K562 (cell line): Measurements from ENCODE around the gene ABHD10.

ENCODE experiments used
- DACH1 ChIP-seq: fragments of 450-650 bp; IDR thresholded peaks from 2 replicates; pipeline ENCODE4 v1.6.1; 2018; ENCODE audit not compliant: partially characterized antibody
- FOXJ3 ChIP-seq: sonication (generic); formaldehyde crosslinking; IDR thresholded peaks from 2 replicates; pipeline ENCODE4 v1.4.0; 2020; ENCODE audit warnings: mild to moderate bottlenecking, missing genetic modification reagents
- MAFG ChIP-seq: fragments of 450-650 bp; conservative IDR thresholded peaks from 2 replicates; pipeline ENCODE4 v1.6.1; 2016; ENCODE audit warnings: missing genetic modification characterization, missing compliant biosample characterization
- MAFK ChIP-seq: IDR thresholded peaks from 2 replicates; pipeline ENCODE4 v1.6.1; 2011; ENCODE audit warnings: low read length, improper control_type of control experiment
- NR2C2 ChIP-seq, 2 experiments: fragments of 200-800 bp in 1 of 2; sonication (Bioruptor generic) in 1 of 2; sonication (generic) in 1 of 2; formaldehyde crosslinking in 1 of 2; IDR thresholded peaks; 2 replicates each; pipeline versions ENCODE4 v1.6.1 to v1.8.0; 2016 to 2022; ENCODE audit warnings: mild to moderate bottlenecking in 1 of 2, missing compliant biosample characterization in 1 of 2, missing genetic modification characterization in 1 of 2, missing genetic modification reagents in 1 of 2
- POLR2A ChIP-seq: fragments of 450-650 bp; conservative IDR thresholded peaks from 2 replicates; pipeline ENCODE4 v1.6.1; 2016
- SIN3A ChIP-seq, 2 experiments: fragments of 150-350 bp in 1 of 2; IDR thresholded peaks; 2 replicates each; pipeline ENCODE4 v1.6.1; 2011 to 2016; ENCODE audit warnings: borderline replicate concordance in 2 of 2, low read depth in 2 of 2, low read length in 2 of 2, mild to moderate bottlenecking in 2 of 2, moderate library complexity in 2 of 2; ENCODE audit not compliant: control insufficient read depth in 1 of 2
- ZNF134 ChIP-seq: fragments of 250-450 bp; sonication (Bioruptor Pico); conservative IDR thresholded peaks from 2 replicates; pipeline ENCODE4 v1.4.0; 2020
- ZNF274 ChIP-seq: IDR thresholded peaks from 2 replicates; pipeline ENCODE4 v1.6.1; 2011; ENCODE audit warnings: low read depth, mild to moderate bottlenecking, low read length, moderate library complexity, borderline replicate concordance
- TF ChIP-seq, protein P1 (sequence below), 2 experiments: fragments of 450-650 bp; formaldehyde crosslinking in 1 of 2; IDR thresholded peaks; 2 replicates each; pipeline versions ENCODE4 v1.4.0 to v1.6.1; 2014 to 2020; ENCODE audit warnings: mild to moderate bottlenecking in 2 of 2, borderline replicate concordance in 1 of 2, low read depth in 1 of 2
- TF ChIP-seq, protein P2 (sequence below): sonication (generic); formaldehyde crosslinking; IDR thresholded peaks from 2 replicates; pipeline ENCODE4 v1.8.1; 2023; ENCODE audit warnings: mild to moderate bottlenecking, missing genetic modification reagents
- TF ChIP-seq, protein P3 (sequence below): fragments of 450-650 bp; IDR thresholded peaks from 2 replicates; pipeline ENCODE4 v1.6.1; 2016; ENCODE audit warnings: low read depth

DNA sequence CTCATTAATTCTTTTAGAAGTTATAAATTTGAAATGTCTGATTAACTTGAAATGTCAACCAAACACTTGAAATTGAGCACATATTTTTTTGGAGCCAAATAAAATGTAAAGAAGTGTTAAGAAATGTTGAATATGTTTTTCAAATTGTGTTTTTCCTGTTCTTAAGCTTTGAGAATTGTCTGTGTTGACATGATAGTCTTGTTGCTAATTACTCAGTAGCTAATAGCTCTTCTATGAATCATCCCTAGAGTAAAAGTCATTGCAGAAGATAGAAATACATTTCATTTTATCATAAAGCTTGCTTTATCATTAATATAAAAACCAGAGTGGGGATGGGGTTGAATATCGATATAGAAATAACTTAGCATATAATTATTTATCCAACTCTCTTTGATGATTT, 41.9 kb upstream of the ABHD10 start:
- TF ChIP-seq NR2C2 (CRISPR knock-in tag; IDR thresholded peaks at IDR 0.05) (no peak), NR2C2 (tag; IDR thresholded peaks at IDR 0.05) (no peak), SIN3A (IDR thresholded peaks at IDR 0.05; ENCODE audit: borderline replicate concordance in 2 of 2, control insufficient read depth in 1 of 2, low read depth in 2 of 2, low read length in 2 of 2) (no peak), DACH1 (no peak), MAFK (no peak), POLR2A (no peak), ZNF274 (no peak), ZNF134 (no peak), FOXJ3 (CRISPR knock-in tag) (no peak), MAFG (tag) (no peak)
- TF ChIP-seq, protein P1, sequence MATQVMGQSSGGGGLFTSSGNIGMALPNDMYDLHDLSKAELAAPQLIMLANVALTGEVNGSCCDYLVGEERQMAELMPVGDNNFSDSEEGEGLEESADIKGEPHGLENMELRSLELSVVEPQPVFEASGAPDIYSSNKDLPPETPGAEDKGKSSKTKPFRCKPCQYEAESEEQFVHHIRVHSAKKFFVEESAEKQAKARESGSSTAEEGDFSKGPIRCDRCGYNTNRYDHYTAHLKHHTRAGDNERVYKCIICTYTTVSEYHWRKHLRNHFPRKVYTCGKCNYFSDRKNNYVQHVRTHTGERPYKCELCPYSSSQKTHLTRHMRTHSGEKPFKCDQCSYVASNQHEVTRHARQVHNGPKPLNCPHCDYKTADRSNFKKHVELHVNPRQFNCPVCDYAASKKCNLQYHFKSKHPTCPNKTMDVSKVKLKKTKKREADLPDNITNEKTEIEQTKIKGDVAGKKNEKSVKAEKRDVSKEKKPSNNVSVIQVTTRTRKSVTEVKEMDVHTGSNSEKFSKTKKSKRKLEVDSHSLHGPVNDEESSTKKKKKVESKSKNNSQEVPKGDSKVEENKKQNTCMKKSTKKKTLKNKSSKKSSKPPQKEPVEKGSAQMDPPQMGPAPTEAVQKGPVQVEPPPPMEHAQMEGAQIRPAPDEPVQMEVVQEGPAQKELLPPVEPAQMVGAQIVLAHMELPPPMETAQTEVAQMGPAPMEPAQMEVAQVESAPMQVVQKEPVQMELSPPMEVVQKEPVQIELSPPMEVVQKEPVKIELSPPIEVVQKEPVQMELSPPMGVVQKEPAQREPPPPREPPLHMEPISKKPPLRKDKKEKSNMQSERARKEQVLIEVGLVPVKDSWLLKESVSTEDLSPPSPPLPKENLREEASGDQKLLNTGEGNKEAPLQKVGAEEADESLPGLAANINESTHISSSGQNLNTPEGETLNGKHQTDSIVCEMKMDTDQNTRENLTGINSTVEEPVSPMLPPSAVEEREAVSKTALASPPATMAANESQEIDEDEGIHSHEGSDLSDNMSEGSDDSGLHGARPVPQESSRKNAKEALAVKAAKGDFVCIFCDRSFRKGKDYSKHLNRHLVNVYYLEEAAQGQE (IDR thresholded peaks at IDR 0.05; ENCODE audit: borderline replicate concordance) = no peak
- TF ChIP-seq, protein P1 (CRISPR knock-in tag; IDR thresholded peaks at IDR 0.05; ENCODE audit: low read depth) = no peak
- TF ChIP-seq, protein P2, sequence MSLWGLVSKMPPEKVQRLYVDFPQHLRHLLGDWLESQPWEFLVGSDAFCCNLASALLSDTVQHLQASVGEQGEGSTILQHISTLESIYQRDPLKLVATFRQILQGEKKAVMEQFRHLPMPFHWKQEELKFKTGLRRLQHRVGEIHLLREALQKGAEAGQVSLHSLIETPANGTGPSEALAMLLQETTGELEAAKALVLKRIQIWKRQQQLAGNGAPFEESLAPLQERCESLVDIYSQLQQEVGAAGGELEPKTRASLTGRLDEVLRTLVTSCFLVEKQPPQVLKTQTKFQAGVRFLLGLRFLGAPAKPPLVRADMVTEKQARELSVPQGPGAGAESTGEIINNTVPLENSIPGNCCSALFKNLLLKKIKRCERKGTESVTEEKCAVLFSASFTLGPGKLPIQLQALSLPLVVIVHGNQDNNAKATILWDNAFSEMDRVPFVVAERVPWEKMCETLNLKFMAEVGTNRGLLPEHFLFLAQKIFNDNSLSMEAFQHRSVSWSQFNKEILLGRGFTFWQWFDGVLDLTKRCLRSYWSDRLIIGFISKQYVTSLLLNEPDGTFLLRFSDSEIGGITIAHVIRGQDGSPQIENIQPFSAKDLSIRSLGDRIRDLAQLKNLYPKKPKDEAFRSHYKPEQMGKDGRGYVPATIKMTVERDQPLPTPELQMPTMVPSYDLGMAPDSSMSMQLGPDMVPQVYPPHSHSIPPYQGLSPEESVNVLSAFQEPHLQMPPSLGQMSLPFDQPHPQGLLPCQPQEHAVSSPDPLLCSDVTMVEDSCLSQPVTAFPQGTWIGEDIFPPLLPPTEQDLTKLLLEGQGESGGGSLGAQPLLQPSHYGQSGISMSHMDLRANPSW (CRISPR knock-in tag) = no peak
- TF ChIP-seq, protein P3, sequence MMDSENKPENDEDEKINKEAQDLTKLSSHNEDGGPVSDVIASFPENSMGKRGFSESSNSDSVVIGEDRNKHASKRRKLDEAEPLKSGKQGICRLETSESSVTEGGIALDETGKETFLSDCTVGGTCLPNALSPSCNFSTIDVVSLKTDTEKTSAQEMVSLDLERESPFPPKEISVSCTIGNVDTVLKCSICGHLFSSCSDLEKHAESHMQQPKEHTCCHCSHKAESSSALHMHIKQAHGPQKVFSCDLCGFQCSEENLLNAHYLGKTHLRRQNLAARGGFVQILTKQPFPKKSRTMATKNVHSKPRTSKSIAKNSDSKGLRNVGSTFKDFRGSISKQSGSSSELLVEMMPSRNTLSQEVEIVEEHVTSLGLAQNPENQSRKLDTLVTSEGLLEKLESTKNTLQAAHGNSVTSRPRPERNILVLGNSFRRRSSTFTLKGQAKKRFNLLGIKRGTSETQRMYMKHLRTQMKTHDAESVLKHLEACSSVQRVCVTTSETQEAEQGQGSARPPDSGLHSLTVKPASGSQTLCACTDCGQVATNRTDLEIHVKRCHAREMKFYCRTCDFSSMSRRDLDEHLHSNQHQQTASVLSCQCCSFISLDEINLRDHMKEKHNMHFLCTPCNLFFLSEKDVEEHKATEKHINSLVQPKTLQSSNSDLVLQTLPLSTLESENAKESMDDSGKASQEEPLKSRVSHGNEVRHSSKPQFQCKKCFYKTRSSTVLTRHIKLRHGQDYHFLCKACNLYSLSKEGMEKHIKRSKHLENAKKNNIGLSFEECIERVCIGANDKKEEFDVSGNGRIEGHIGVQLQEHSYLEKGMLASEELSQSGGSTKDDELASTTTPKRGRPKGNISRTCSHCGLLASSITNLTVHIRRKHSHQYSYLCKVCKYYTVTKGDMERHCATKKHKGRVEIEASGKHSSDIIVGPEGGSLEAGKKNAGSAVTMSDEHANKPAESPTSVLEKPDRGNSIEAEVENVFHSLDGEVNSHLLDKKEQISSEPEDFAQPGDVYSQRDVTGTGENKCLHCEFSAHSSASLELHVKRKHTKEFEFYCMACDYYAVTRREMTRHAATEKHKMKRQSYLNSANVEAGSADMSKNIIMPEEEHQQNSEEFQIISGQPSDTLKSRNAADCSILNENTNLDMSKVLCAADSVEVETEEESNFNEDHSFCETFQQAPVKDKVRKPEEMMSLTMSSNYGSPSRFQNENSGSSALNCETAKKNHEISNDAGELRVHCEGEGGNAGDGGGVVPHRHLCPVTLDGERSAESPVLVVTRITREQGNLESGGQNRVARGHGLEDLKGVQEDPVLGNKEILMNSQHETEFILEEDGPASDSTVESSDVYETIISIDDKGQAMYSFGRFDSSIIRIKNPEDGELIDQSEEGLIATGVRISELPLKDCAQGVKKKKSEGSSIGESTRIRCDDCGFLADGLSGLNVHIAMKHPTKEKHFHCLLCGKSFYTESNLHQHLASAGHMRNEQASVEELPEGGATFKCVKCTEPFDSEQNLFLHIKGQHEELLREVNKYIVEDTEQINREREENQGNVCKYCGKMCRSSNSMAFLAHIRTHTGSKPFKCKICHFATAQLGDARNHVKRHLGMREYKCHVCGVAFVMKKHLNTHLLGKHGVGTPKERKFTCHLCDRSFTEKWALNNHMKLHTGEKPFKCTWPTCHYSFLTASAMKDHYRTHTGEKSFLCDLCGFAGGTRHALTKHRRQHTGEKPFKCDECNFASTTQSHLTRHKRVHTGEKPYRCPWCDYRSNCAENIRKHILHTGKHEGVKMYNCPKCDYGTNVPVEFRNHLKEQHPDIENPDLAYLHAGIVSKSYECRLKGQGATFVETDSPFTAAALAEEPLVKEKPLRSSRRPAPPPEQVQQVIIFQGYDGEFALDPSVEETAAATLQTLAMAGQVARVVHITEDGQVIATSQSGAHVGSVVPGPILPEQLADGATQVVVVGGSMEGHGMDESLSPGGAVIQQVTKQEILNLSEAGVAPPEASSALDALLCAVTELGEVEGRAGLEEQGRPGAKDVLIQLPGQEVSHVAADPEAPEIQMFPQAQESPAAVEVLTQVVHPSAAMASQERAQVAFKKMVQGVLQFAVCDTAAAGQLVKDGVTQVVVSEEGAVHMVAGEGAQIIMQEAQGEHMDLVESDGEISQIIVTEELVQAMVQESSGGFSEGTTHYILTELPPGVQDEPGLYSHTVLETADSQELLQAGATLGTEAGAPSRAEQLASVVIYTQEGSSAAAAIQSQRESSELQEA = no peak
